Ishikawa (cell line): ENCODE data around the gene MORC4.

Experiments
- CEBPB ChIP-seq: IDR thresholded peaks from 2 replicates; pipeline ENCODE4 v1.6.1; 2012
- EP300 ChIP-seq: IDR thresholded peaks from 2 replicates; pipeline ENCODE4 v1.6.1; 2012; ENCODE audit warnings: borderline replicate concordance
- FOXM1 ChIP-seq: IDR thresholded peaks from 2 replicates; pipeline ENCODE4 v1.6.1; 2012; ENCODE audit warnings: low read depth, borderline replicate concordance
- NFIC ChIP-seq: IDR thresholded peaks from 2 replicates; pipeline ENCODE4 v1.6.1; 2012
- RAD21 ChIP-seq: IDR thresholded peaks from 2 replicates; pipeline ENCODE4 v1.6.1; 2012; ENCODE audit warnings: low read depth
- TCF12 ChIP-seq: IDR thresholded peaks from 2 replicates; pipeline ENCODE4 v1.6.1; 2012; ENCODE audit warnings: low read depth
- YY1 ChIP-seq: IDR thresholded peaks from 2 replicates; pipeline ENCODE4 v1.6.1; 2012; ENCODE audit warnings: low read depth
- ZBTB7A ChIP-seq: IDR thresholded peaks from 2 replicates; pipeline ENCODE4 v1.6.1; 2012; ENCODE audit warnings: low read depth
- TF ChIP-seq, protein P1 (sequence below): IDR thresholded peaks from 2 replicates; pipeline ENCODE4 v1.6.1; 2012

- TF ChIP-seq RAD21, result no peak
- no peak for TF ChIP-seq ZBTB7A
- no peak for TF ChIP-seq YY1
- TF ChIP-seq, protein P1, sequence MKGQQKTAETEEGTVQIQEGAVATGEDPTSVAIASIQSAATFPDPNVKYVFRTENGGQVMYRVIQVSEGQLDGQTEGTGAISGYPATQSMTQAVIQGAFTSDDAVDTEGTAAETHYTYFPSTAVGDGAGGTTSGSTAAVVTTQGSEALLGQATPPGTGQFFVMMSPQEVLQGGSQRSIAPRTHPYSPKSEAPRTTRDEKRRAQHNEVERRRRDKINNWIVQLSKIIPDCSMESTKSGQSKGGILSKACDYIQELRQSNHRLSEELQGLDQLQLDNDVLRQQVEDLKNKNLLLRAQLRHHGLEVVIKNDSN, result no peak
- no peak for TF ChIP-seq FOXM1
- TF ChIP-seq EP300, result no peak
- no peak for TF ChIP-seq TCF12
- TF ChIP-seq NFIC, result no peak
- no peak for TF ChIP-seq CEBPB
Measured at GRCh38 chrX:106901781-106902219, 98.2 kb downstream of the MORC4 start.
